ENCODE data around the gene ARHGDIG.

DNA sequence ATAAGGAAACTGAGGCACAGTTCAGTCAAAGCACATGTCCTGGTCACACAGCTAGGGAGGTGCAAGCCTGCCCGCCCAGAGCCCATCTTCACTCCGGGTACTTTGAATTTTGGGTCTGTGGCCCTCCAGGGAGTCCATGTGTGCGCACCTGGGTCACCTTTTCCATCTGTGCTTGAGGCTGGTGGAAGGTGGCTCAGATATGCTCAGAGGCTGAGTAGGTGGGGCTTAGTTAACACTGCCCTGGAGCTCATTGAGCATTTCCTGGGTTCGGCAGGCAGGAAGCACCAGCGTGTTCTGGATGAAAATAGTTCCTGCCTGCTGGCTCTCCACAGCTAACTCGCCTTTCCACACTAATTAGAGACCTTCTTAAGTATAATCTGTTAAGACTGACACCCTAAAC, 26.6 kb upstream of the ARHGDIG start:
- no peak for TF ChIP-seq RFX5 (IDR thresholded peaks at IDR 0.05; ENCODE audit: low read depth, low read length)
- TF ChIP-seq, protein P1, sequence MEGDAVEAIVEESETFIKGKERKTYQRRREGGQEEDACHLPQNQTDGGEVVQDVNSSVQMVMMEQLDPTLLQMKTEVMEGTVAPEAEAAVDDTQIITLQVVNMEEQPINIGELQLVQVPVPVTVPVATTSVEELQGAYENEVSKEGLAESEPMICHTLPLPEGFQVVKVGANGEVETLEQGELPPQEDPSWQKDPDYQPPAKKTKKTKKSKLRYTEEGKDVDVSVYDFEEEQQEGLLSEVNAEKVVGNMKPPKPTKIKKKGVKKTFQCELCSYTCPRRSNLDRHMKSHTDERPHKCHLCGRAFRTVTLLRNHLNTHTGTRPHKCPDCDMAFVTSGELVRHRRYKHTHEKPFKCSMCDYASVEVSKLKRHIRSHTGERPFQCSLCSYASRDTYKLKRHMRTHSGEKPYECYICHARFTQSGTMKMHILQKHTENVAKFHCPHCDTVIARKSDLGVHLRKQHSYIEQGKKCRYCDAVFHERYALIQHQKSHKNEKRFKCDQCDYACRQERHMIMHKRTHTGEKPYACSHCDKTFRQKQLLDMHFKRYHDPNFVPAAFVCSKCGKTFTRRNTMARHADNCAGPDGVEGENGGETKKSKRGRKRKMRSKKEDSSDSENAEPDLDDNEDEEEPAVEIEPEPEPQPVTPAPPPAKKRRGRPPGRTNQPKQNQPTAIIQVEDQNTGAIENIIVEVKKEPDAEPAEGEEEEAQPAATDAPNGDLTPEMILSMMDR (conservative IDR thresholded peaks at IDR 0.05; ENCODE audit: low read depth, low read length), result no peak
- TF ChIP-seq CEBPB (IDR thresholded peaks at IDR 0.05; ENCODE audit: low read depth, low read length), result no peak
- no peak for TF ChIP-seq MXI1 (IDR thresholded peaks at IDR 0.05; ENCODE audit: borderline replicate concordance, low read depth, low read length)
- TF ChIP-seq POLR2A (IDR thresholded peaks at IDR 0.05; ENCODE audit: low read depth, low read length), result no peak
- TF ChIP-seq BHLHE40 (IDR thresholded peaks at IDR 0.05; ENCODE audit: low read depth, low read length), result no peak
- TF ChIP-seq CHD1 (IDR thresholded peaks at IDR 0.05; ENCODE audit: low read depth, low read length), result no peak
- no peak for TF ChIP-seq SMC3 (IDR thresholded peaks at IDR 0.05; ENCODE audit: low read depth, low read length)
- TF ChIP-seq, protein P2, sequence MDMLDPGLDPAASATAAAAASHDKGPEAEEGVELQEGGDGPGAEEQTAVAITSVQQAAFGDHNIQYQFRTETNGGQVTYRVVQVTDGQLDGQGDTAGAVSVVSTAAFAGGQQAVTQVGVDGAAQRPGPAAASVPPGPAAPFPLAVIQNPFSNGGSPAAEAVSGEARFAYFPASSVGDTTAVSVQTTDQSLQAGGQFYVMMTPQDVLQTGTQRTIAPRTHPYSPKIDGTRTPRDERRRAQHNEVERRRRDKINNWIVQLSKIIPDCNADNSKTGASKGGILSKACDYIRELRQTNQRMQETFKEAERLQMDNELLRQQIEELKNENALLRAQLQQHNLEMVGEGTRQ (IDR thresholded peaks at IDR 0.05; ENCODE audit: low read depth, low read length), result no peak
- TF ChIP-seq RAD21 (IDR thresholded peaks at IDR 0.05; ENCODE audit: low read length), result no peak
- TF ChIP-seq MAZ (IDR thresholded peaks at IDR 0.05; ENCODE audit: borderline replicate concordance, low read depth, low read length), result no peak
- no peak for TF ChIP-seq MAFK (IDR thresholded peaks at IDR 0.05; ENCODE audit: low read depth, low read length)
